Stimulated activated naive CD8-positive, alpha-beta T cell treated with anti-CD3 and anti-CD28 coated beads, Interleukin-15, amount 100 ng/mL, for 72 hours (primary cell): ENCODE data around the gene FCF1.

Source experiments
- ATAC-seq: fragments of 150-1000 bp; cut with Tn5 transposase; 2 replicates; pipeline ENCODE4 v1.10.0; 2021; ENCODE audit warnings: mild to moderate bottlenecking, moderate library complexity
- DNase-seq, 2 donors: peaks; one replicate each; pipeline ENCODE4 v3.0.0; 2021 to 2022
- H3K27ac Mint-ChIP-seq, 2 donors: one replicate each; pipeline ENCODE4 v1.8.0; 2022; ENCODE audit warnings: mild to moderate bottlenecking in 2 of 2, mixed read lengths in 2 of 2, moderate library complexity in 2 of 2
- H3K27me3 Mint-ChIP-seq: one replicate; pipeline ENCODE4 v1.8.0; 2022; ENCODE audit warnings: mixed read lengths
- H3K4me1 Mint-ChIP-seq: one replicate; pipeline ENCODE4 v1.8.0; 2022; ENCODE audit warnings: mild to moderate bottlenecking, mixed read lengths
- H3K4me3 Mint-ChIP-seq, 2 donors: one replicate each; pipeline ENCODE4 v1.8.0; 2022; ENCODE audit warnings: mild to moderate bottlenecking in 2 of 2, mixed read lengths in 2 of 2, moderate library complexity in 1 of 2
- H3K9me3 Mint-ChIP-seq, 2 donors: one replicate each; pipeline ENCODE4 v1.8.0; 2022; ENCODE audit warnings: mixed read lengths in 2 of 2

The FCF1 gene

GRCh38 chr14:74691456-74691855 lies 21.5 kb upstream of the FCF1 start:
- DNase-seq (no peak), ATAC-seq (no peak)
- Mint-ChIP-seq H3K4me1 (peaks cover 8% of the 10 kb centered on the region), H3K9me3 (no peaks in the 10 kb centered on the region), H3K27me3 (no peaks in the 10 kb centered on the region), H3K27ac (no peak overlapping the region), H3K4me3 (no peak overlapping the region)

GRCh38 chr14:74693191-74693590 lies 19.8 kb upstream of the FCF1 start:
- no peak overlapping the region for H3K27ac Mint-ChIP-seq
- H3K4me1 Mint-ChIP-seq: peaks cover 8% of the 10 kb centered on the region
- ATAC-seq (no peak), DNase-seq (no peak)
- no peaks in the 10 kb centered on the region for H3K27me3 Mint-ChIP-seq
- H3K9me3 Mint-ChIP-seq: no peaks in the 10 kb centered on the region
- H3K4me3 Mint-ChIP-seq: no peak overlapping the region

- Mint-ChIP-seq H3K4me1 (peaks cover 8% of the 10 kb centered on the region), H3K27ac (peak overlapping the region in 1 of 2 donors; percentile 45), H3K27me3 (no peaks in the 10 kb centered on the region), H3K9me3 (no peaks in the 10 kb centered on the region), H3K4me3 (no peak overlapping the region)
- ATAC-seq (no peak), DNase-seq (no peak)
Observed at GRCh38 chr14:74695406-74695805, 17.5 kb upstream of the FCF1 start.

- Mint-ChIP-seq H3K9me3 (no peaks in the 10 kb centered on the region), H3K4me1 (peaks cover 8% of the 10 kb centered on the region), H3K27me3 (no peaks in the 10 kb centered on the region), H3K4me3 (no peak overlapping the region), H3K27ac (no peak overlapping the region)
- no peak for ATAC-seq
- DNase-seq: no peak
Observed at GRCh38 chr14:74697011-74697410, 15.9 kb upstream of the FCF1 start.

- no peak overlapping the region for H3K4me3 Mint-ChIP-seq
- peaks cover 8% of the 10 kb centered on the region for H3K4me1 Mint-ChIP-seq
- no peak for DNase-seq
- no peak for ATAC-seq
- H3K27ac Mint-ChIP-seq: no peak overlapping the region
- peaks cover 0 to 1% of the 10 kb centered on the region in 2 donors for H3K9me3 Mint-ChIP-seq
- H3K27me3 Mint-ChIP-seq: no peaks in the 10 kb centered on the region
Observed at GRCh38 chr14:74697543-74697942, 15.4 kb upstream of the FCF1 start.

- Mint-ChIP-seq H3K4me3 (no peak overlapping the region), H3K27me3 (no peaks in the 10 kb centered on the region), H3K27ac (peak overlapping the region in 1 of 2 donors; percentile 35), H3K9me3 (peaks cover 4 to 6% of the 10 kb centered on the region in 2 donors), H3K4me1 (peaks cover 12% of the 10 kb centered on the region)
- DNase-seq (no peak), ATAC-seq (no peak)
Observed at GRCh38 chr14:74697976-74698375, 15.0 kb upstream of the FCF1 start.

GRCh38 chr14:74698465-74698864 lies 14.5 kb upstream of the FCF1 start:
- Mint-ChIP-seq H3K4me1 (peaks cover 12% of the 10 kb centered on the region), H3K9me3 (peaks cover 6 to 9% of the 10 kb centered on the region in 2 donors), H3K4me3 (no peak overlapping the region), H3K27me3 (no peaks in the 10 kb centered on the region), H3K27ac (peak overlapping the region in 1 of 2 donors; percentile 36)
- ATAC-seq: no peak
- DNase-seq: no peak

- Mint-ChIP-seq H3K27ac (peak overlapping the region in 1 of 2 donors; percentile 77), H3K27me3 (no peaks in the 10 kb centered on the region), H3K4me1 (peaks cover 23% of the 10 kb centered on the region), H3K4me3 (no peak overlapping the region), H3K9me3 (peaks cover 6 to 9% of the 10 kb centered on the region in 2 donors)
- DNase-seq (no peak), ATAC-seq (no peak)
Observed at GRCh38 chr14:74702293-74702692, 10.7 kb upstream of the FCF1 start.

GRCh38 chr14:74703043-74703442 lies 9.9 kb upstream of the FCF1 start:
- H3K27me3 Mint-ChIP-seq: no peaks in the 10 kb centered on the region
- H3K9me3 Mint-ChIP-seq: peaks cover 6 to 9% of the 10 kb centered on the region in 2 donors
- H3K4me1 Mint-ChIP-seq: peaks cover 23% of the 10 kb centered on the region
- ATAC-seq (no peak), DNase-seq (no peak)
- H3K4me3 Mint-ChIP-seq: no peak overlapping the region
- H3K27ac Mint-ChIP-seq: no peak overlapping the region

GRCh38 chr14:74704656-74705055 lies 8.3 kb upstream of the FCF1 start:
- no peak overlapping the region for H3K27ac Mint-ChIP-seq
- ATAC-seq (no peak), DNase-seq (no peak)
- H3K4me1 Mint-ChIP-seq: peaks cover 37% of the 10 kb centered on the region
- no peaks in the 10 kb centered on the region for H3K27me3 Mint-ChIP-seq
- H3K4me3 Mint-ChIP-seq: no peak overlapping the region
- H3K9me3 Mint-ChIP-seq: peaks cover 6 to 9% of the 10 kb centered on the region in 2 donors

GRCh38 chr14:74705613-74706500 lies 7.1 kb upstream of the FCF1 start:
- H3K4me1 Mint-ChIP-seq: peaks cover 49% of the 10 kb centered on the region

GRCh38 chr14:74710480-74710879 lies 2.5 kb upstream of the FCF1 start:
- peak overlapping the region in 1 of 2 donors; percentile 51 for H3K4me3 Mint-ChIP-seq
- H3K4me1 Mint-ChIP-seq: peaks cover 54% of the 10 kb centered on the region
- DNase-seq: no peak
- H3K27ac Mint-ChIP-seq: no peak overlapping the region
- no peaks in the 10 kb centered on the region for H3K27me3 Mint-ChIP-seq
- H3K9me3 Mint-ChIP-seq: no peaks in the 10 kb centered on the region
- no peak for ATAC-seq

More at GRCh38 chr14:74705613-74706500, 7.1 kb upstream of the FCF1 start:
- Mint-ChIP-seq H3K4me3 (no peak overlapping the region), H3K27me3 (no peaks in the 10 kb centered on the region), H3K9me3 (peaks cover 6 to 9% of the 10 kb centered on the region in 2 donors), H3K27ac (no peak overlapping the region)
- DNase-seq (no peak), ATAC-seq (no peak)

- Mint-ChIP-seq H3K27ac (no peak overlapping the region), H3K4me3 (peak overlapping the region; percentile 95 to 100), H3K9me3 (no peaks in the 10 kb centered on the region), H3K4me1 (peaks cover 56% of the 10 kb centered on the region), H3K27me3 (no peaks in the 10 kb centered on the region)
- no peak for DNase-seq
- no peak for ATAC-seq
Observed at GRCh38 chr14:74711651-74712050, 1.3 kb upstream of the FCF1 start.

GRCh38 chr14:74713395-74713735 lies 421 bp downstream of the FCF1 start:
- peaks cover 59% of the 10 kb centered on the region for H3K4me1 Mint-ChIP-seq
- H3K27me3 Mint-ChIP-seq: no peaks in the 10 kb centered on the region
- peak overlapping the region; percentile 97 to 99 for H3K27ac Mint-ChIP-seq
- ATAC-seq (no peak), DNase-seq (no peak)
- H3K4me3 Mint-ChIP-seq: peak overlapping the region; percentile 95 to 100
- H3K9me3 Mint-ChIP-seq: no peaks in the 10 kb centered on the region

GRCh38 chr14:74720526-74720925 lies 7.6 kb downstream of the FCF1 start:
- no peak for DNase-seq
- peaks cover 14% of the 10 kb centered on the region for H3K4me1 Mint-ChIP-seq
- H3K27me3 Mint-ChIP-seq: no peaks in the 10 kb centered on the region
- no peak overlapping the region for H3K4me3 Mint-ChIP-seq
- H3K27ac Mint-ChIP-seq: no peak overlapping the region
- no peak for ATAC-seq
- H3K9me3 Mint-ChIP-seq: no peaks in the 10 kb centered on the region

- DNase-seq (no peak), ATAC-seq (no peak)
- H3K4me1 Mint-ChIP-seq: no peaks in the 10 kb centered on the region
- no peak overlapping the region for H3K27ac Mint-ChIP-seq
- no peaks in the 10 kb centered on the region for H3K9me3 Mint-ChIP-seq
- H3K4me3 Mint-ChIP-seq: no peak overlapping the region
- no peaks in the 10 kb centered on the region for H3K27me3 Mint-ChIP-seq
Observed at GRCh38 chr14:74723134-74723533, 10.2 kb downstream of the FCF1 start.

- no peak overlapping the region for H3K4me3 Mint-ChIP-seq
- H3K27me3 Mint-ChIP-seq: no peaks in the 10 kb centered on the region
- no peaks in the 10 kb centered on the region for H3K4me1 Mint-ChIP-seq
- ATAC-seq (no peak), DNase-seq (no peak)
- no peak overlapping the region for H3K27ac Mint-ChIP-seq
- H3K9me3 Mint-ChIP-seq: no peaks in the 10 kb centered on the region
Observed at GRCh38 chr14:74732387-74732786, 19.4 kb downstream of the FCF1 start.
